Measurements from ENCODE around the gene RNF213.

GRCh38 chr17:80430446-80431245 is 170.0 kb downstream of the RNF213 start:
- no peak for TF ChIP-seq CTCF (IDR thresholded peaks at IDR 0.05 in 8 of 11, conservative IDR thresholded peaks at IDR 0.05 in 3 of 11)
- no peak for TF ChIP-seq POLR2A (IDR thresholded peaks at IDR 0.05)
